DMS 273 (cell line): ENCODE measurements around the gene MAP1LC3A.

ENCODE experiments used
- DNase-seq: peaks from one replicate; lab custom pipeline; 2025; ENCODE audit not compliant: unreplicated experiment; lab: John Stamatoyannopoulos, UW

MAP1LC3A gene

GRCh38 chr20:34528921-34529297 lies 29.6 kb upstream of the MAP1LC3A start:
- DNase-seq, result peak; percentile 15

- no peak for DNase-seq
Observed at GRCh38 chr20:34529742-34530141, 28.8 kb upstream of the MAP1LC3A start.

GRCh38 chr20:34530342-34530741 lies 28.2 kb upstream of the MAP1LC3A start:
- DNase-seq, result no peak

GRCh38 chr20:34531608-34532265 lies 26.8 kb upstream of the MAP1LC3A start:
- DNase-seq, result no peak

- DNase-seq, result no peak
Observed at GRCh38 chr20:34532320-34532719, 26.2 kb upstream of the MAP1LC3A start.

DNA sequence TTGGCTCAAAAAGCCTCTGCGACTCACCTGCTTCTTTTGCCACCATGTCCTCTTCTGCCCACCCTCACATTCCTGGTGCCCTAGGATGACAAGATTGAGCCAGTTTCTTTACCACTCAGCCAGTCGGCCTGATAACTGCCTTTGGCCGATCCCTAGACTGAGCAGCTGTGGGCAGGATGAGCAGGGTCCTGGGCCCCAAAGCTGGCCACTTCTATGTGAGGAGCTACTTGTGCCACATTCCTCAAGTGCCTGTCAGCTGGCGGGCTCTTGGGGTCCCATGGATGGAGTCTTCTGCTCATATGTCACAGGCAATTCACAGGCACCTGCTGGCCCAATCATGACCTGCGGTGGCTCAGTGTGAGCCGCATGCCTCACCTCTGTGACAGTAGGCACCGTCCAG lies 25.8 kb upstream of the MAP1LC3A start:
- no peak for DNase-seq

DNA sequence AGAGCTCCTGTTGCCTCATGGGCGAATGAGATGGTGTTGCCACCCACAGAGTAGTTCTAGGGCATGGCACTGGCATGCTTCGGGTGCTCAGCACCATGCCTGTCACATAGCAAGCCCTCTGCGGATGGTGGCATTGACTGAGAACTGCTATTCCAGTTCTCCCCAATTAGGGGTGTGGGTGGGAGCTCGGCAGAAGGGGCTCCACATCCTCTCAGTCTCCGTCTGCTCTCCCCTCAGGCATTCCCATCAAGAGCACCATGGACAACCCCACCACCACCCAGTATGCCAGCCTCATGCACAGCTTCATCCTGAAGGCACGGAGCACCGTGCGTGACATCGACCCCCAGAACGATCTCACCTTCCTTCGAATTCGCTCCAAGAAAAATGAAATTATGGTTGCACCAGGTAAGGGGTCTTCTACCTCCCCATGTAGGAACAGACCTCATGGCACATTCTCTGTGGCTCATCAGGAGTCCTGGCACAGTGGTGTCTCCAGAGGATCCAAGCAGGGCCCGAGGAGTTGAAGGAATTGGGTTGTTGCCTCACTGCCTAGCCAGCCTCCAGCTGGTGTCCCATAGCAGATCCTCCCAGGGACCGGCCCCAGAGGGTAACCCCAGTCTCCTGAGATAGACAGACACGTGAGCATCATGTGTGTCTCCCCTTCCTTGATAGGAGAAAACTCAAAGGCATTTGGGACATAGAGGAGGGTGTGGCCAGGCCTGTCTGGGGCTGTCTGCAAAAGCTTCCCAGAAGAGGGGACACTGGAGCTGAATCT lies 23.9 kb upstream of the MAP1LC3A start:
- no peak for DNase-seq

DNA sequence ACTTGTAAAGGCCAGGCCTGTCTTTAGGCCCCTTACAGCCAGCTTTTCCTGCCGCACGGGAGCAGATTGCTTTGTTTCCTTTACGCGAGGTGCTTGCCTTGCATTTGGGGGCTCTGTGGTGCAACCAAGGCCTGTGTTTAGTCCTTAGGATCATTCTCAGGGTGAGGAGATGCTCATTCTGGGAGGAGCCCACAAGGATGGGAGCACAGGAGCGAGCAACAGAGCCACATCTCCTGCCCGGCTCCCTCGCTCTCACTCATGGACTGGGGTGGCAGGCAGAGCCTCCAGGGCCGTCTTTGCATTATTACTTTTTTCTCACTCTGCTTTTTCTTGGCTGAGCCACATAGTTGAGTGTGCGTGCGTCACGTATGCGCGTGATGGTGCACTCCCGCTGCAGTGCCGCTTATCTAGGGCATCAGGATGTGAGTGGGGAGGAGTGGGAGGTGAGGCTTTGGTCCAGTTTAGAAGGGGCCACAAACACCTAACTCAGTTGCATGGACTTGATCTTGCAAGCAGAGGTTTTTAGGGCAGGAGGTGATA lies 23.1 kb upstream of the MAP1LC3A start:
- no peak for DNase-seq

DNA sequence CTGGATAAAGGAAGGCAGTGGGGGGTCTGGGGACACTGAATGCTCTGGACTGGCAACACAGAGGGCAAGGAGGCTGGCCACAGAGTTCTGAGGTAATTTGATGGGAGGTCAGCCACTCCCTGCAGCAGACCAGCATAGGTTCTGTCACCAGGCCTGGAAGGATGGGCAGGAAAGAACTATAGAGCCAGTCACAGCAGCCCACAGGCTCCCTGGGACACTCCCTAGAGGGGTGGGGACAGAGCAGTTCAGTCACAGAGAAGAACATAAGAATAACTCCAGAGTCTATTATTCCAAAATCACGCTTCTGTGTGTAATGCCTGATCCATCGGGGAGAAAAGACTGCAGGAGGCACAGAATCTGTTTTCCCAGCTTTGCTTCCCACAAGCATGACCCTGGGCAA lies 22.7 kb upstream of the MAP1LC3A start:
- DNase-seq, result no peak

DNA sequence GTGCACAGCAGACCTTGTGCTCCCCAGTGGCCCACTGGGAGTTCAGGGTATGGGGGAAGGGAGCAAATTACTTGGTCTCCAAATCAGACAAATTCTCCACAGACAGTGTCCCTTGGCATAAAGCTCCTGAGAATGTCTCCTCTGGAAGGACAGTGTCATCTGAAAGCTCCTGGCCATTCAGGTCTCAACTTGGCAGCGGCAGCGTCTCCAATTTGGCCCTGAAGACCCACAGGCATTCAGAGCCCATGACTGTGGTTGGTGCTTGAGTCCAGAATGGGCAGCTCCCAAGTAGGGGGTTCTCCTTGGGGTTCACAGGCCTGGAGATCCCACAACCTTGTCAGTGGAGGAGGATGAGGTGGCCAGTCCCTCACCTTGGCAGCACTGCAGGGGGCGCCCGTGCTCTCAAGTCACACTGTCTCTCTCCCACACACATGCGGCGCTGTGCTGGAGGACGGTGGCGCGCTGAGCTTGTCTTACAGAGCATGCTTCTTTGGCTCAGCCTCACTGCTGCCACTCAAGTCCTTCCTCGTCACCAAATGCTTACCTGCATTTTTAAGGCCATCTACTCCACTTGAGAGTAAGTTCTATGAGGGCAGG lies 21.6 kb upstream of the MAP1LC3A start:
- peak; percentile 35 for DNase-seq

- DNase-seq, result no peak
Observed at GRCh38 chr20:34537651-34538050, 20.9 kb upstream of the MAP1LC3A start.

DNA sequence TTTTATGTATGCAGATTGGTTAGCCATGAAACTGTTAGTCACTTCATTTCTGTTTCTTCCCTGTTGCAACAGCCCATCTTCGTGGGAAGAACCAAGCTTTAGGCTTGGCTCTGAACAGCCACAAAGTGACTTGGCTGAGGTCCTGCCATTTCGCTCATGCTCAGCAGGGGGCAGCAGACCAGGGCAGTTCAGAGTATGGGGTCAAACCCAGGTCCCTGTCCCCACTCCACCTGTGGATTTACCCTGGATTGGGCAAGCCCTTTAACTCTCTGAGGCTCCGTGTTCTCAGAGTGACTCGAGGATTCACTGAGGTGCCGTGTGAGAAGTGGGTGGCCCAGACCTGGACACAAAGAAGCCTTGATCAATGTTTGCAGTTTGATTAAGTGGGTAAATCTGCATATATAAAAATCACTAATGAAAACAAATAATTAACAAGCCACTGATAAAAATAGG lies 19.8 kb upstream of the MAP1LC3A start:
- peak; percentile 62 for DNase-seq

- DNase-seq, result no peak
Observed at GRCh38 chr20:34539756-34540155, 18.8 kb upstream of the MAP1LC3A start.

DNA sequence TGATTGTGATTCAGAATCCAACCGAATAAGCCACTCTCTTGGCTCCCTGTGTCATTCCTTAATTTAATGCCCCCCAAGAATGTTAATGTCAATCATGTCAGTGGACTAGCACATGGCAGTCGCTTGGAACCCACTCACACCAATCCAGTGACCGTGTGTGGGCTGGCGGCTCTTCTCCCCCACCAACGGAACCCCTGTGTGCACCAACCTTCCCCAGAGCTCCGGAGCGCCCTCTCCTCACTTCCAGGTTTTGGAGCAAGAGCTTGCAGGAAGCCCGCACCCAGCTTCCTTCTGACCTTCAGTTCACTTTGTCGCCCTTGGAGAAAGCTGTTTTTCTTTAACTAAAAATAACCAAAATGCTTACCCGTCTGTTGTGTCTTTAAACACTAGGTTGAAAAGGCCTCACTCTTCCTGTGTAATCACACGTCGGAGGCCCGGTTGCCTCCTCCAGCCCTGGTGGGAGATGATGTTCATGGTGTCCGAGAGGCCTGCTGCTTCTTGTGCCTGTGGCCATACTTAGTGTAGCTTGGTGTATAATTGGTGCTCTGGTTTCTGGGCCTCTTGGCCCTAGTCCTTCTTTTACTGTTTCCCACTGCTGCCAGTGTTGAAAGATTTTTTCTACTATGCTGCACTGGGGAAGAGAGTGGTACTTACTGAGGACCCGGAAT lies 17.8 kb upstream of the MAP1LC3A start:
- DNase-seq, result no peak

DNA sequence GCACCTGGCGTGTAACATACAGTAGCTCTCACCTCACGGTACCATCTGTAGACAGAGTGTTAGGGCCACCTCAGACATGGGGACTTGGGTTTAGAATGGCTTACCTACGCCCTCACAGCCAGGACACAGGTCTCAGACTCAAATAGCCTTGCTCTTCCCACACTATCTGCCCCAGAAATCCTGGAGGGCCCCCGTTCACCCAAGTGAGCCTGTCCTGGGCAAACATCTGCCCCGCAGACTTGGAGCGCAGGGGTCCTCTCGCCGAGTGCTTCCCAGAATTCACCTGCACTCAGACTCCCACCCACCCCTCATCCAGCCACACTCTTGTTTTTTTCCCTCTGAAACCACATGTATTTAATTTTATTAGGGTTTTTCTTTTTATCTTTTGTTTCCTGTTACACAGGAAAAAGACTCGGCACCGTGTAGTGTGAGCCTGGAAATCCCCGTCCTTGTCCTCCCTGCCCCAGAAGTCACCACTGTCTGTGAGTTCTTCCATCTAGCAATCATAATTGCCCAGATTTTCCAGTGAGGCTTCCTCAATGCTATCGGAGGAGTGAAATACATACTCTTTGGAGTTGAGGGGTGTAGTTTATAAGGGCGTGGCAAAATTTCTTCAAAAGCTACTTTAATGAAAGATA lies 17.1 kb upstream of the MAP1LC3A start:
- DNase-seq, result no peak

GRCh38 chr20:34541917-34542316 lies 16.6 kb upstream of the MAP1LC3A start:
- DNase-seq, result no peak

GRCh38 chr20:34542439-34542838 lies 16.1 kb upstream of the MAP1LC3A start:
- no peak for DNase-seq

DNA sequence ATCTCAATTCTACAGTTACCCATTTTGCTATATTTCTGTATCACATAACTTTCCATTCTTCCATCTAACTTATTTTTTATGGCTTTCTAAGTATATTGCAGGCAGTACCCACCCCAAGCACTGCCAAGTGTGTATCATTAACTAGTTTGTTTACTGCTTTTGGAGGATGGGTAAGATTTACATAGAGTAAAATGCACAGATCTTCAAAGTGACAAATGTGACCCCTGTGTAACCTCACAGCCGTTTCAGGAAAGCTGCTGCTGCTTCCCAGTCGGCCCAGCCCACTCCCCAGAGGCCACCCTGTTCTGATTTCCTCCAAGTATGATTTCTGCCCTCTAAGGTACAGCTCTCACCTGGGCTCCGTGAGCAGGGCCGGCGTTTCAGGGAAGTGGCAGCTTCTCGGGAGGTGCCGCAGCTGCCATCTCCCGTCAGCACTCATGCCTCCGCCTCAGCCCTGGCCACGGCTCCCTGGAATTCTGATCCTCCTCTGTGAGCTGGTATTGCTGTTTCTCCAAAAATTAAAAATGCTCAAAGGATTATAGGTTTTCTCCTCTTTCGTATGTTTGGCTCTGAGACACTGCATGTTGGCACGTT lies 15.0 kb upstream of the MAP1LC3A start:
- no peak for DNase-seq

GRCh38 chr20:34544109-34544796 lies 14.3 kb upstream of the MAP1LC3A start:
- DNase-seq, result no peak

GRCh38 chr20:34546751-34547181 lies 11.8 kb upstream of the MAP1LC3A start:
- DNase-seq, result peak; percentile 90
